HCT116 (cell line): ENCODE measurements around the gene SELENON.

Experiments used
- CBX3 ChIP-seq: IDR thresholded peaks from 2 replicates; pipeline ENCODE4 v1.6.1; 2012; ENCODE audit warnings: low read depth
- EGR1 ChIP-seq: IDR thresholded peaks from 2 replicates; pipeline ENCODE4 v1.6.1; 2012; ENCODE audit warnings: low read depth
- EZH2 ChIP-seq: fragments of 200-600 bp; sonication (generic); IDR thresholded peaks from 2 replicates; pipeline ENCODE4 v1.6.1; 2017; ENCODE audit warnings: antibody characterized with exemption, mixed run types
- EZH2phosphoT487 ChIP-seq: fragments of 200-600 bp; IDR thresholded peaks from 2 replicates; pipeline ENCODE4 v1.6.1; 2018; ENCODE audit warnings: antibody characterized with exemption, borderline replicate concordance
- JUND ChIP-seq: IDR thresholded peaks from 2 replicates; pipeline ENCODE4 v1.6.1; 2012
- POLR2A ChIP-seq: IDR thresholded peaks from 2 replicates; pipeline ENCODE4 v1.7.0; 2011; ENCODE audit warnings: borderline replicate concordance; ENCODE audit not compliant: insufficient read depth, insufficient read length; ENCODE audit errors: extremely low read depth
- SIN3A ChIP-seq: IDR thresholded peaks from 2 replicates; pipeline ENCODE4 v1.6.1; 2012; ENCODE audit warnings: low read depth
- SP1 ChIP-seq: IDR thresholded peaks from 2 replicates; pipeline ENCODE4 v1.6.1; 2012; ENCODE audit warnings: low read depth
- YY1 ChIP-seq: IDR thresholded peaks from 2 replicates; pipeline ENCODE4 v1.6.1; 2011; ENCODE audit warnings: low read length, low read depth, moderate library complexity, mild to moderate bottlenecking; ENCODE audit not compliant: insufficient replicate concordance; ENCODE audit errors: extremely low read depth
- TF ChIP-seq, protein P1 (sequence below), 3 experiments: fragments of 200-600 bp in 1 of 3; sonication (generic) in 1 of 3; IDR thresholded peaks in 2 of 3; conservative IDR thresholded peaks in 1 of 3; 2 replicates each; pipeline ENCODE4 v1.5.1; 2012 to 2017; ENCODE audit warnings: low read depth in 2 of 3, low read length in 2 of 3, antibody characterized with exemption in 1 of 3, borderline replicate concordance in 1 of 3, control low read depth in 1 of 3, mild to moderate bottlenecking in 1 of 3, mixed read lengths in 1 of 3, mixed run types in 1 of 3, moderate library complexity in 1 of 3; ENCODE audit not compliant: insufficient read depth in 1 of 3
- TF ChIP-seq, protein P2 (sequence below): IDR thresholded peaks from 2 replicates; pipeline ENCODE4 v1.6.1; 2011; ENCODE audit warnings: mild to moderate bottlenecking, low read length, moderate library complexity; ENCODE audit not compliant: insufficient replicate concordance; ENCODE audit errors: extremely low read depth
- TF ChIP-seq, protein P3 (sequence below): IDR thresholded peaks from 2 replicates; pipeline ENCODE4 v1.6.1; 2012; ENCODE audit warnings: low read depth

DNA sequence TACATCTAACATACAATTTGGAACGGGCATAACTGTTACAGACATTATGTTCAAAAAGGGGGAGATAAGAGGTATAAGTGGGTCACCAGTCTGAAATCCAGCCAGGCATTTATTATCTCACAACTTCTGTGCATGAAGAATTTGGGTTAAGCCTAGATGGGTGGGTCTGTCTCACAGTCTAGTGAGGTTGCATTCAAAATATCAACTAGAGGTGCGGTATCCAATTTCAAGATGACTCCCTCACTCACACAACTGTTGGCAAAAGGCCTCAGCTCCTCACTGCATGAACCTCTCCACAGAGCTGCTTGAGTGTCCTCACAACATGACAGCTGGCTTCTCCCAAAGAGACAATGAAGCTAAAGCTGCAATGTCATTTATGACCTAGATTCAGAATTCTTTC is 54.6 kb downstream of the SELENON start:
- TF ChIP-seq, protein P1, sequence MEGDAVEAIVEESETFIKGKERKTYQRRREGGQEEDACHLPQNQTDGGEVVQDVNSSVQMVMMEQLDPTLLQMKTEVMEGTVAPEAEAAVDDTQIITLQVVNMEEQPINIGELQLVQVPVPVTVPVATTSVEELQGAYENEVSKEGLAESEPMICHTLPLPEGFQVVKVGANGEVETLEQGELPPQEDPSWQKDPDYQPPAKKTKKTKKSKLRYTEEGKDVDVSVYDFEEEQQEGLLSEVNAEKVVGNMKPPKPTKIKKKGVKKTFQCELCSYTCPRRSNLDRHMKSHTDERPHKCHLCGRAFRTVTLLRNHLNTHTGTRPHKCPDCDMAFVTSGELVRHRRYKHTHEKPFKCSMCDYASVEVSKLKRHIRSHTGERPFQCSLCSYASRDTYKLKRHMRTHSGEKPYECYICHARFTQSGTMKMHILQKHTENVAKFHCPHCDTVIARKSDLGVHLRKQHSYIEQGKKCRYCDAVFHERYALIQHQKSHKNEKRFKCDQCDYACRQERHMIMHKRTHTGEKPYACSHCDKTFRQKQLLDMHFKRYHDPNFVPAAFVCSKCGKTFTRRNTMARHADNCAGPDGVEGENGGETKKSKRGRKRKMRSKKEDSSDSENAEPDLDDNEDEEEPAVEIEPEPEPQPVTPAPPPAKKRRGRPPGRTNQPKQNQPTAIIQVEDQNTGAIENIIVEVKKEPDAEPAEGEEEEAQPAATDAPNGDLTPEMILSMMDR (IDR thresholded peaks at IDR 0.05 in 2 of 3, conservative IDR thresholded peaks at IDR 0.05 in 1 of 3; ENCODE audit: borderline replicate concordance in 1 of 3, insufficient read depth in 1 of 3, low read depth in 2 of 3, low read length in 2 of 3) = no peak
- no peak for TF ChIP-seq EZH2phosphoT487
- no peak for TF ChIP-seq POLR2A
- no peak for TF ChIP-seq EZH2
- TF ChIP-seq SP1 = no peak
- TF ChIP-seq JUND = no peak
- TF ChIP-seq EGR1 = no peak
- TF ChIP-seq, protein P2, sequence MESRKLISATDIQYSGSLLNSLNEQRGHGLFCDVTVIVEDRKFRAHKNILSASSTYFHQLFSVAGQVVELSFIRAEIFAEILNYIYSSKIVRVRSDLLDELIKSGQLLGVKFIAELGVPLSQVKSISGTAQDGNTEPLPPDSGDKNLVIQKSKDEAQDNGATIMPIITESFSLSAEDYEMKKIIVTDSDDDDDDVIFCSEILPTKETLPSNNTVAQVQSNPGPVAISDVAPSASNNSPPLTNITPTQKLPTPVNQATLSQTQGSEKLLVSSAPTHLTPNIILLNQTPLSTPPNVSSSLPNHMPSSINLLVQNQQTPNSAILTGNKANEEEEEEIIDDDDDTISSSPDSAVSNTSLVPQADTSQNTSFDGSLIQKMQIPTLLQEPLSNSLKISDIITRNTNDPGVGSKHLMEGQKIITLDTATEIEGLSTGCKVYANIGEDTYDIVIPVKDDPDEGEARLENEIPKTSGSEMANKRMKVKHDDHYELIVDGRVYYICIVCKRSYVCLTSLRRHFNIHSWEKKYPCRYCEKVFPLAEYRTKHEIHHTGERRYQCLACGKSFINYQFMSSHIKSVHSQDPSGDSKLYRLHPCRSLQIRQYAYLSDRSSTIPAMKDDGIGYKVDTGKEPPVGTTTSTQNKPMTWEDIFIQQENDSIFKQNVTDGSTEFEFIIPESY = no peak
- no peak for TF ChIP-seq SIN3A
- no peak for TF ChIP-seq YY1
- TF ChIP-seq, protein P3, sequence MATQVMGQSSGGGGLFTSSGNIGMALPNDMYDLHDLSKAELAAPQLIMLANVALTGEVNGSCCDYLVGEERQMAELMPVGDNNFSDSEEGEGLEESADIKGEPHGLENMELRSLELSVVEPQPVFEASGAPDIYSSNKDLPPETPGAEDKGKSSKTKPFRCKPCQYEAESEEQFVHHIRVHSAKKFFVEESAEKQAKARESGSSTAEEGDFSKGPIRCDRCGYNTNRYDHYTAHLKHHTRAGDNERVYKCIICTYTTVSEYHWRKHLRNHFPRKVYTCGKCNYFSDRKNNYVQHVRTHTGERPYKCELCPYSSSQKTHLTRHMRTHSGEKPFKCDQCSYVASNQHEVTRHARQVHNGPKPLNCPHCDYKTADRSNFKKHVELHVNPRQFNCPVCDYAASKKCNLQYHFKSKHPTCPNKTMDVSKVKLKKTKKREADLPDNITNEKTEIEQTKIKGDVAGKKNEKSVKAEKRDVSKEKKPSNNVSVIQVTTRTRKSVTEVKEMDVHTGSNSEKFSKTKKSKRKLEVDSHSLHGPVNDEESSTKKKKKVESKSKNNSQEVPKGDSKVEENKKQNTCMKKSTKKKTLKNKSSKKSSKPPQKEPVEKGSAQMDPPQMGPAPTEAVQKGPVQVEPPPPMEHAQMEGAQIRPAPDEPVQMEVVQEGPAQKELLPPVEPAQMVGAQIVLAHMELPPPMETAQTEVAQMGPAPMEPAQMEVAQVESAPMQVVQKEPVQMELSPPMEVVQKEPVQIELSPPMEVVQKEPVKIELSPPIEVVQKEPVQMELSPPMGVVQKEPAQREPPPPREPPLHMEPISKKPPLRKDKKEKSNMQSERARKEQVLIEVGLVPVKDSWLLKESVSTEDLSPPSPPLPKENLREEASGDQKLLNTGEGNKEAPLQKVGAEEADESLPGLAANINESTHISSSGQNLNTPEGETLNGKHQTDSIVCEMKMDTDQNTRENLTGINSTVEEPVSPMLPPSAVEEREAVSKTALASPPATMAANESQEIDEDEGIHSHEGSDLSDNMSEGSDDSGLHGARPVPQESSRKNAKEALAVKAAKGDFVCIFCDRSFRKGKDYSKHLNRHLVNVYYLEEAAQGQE = no peak
- no peak for TF ChIP-seq CBX3
